ENCODE results near the gene CALHM5. TPM values are rescaled to one million over a fixed set of nuclear protein-coding genes. Genes with fewer than 3 reads are reported as not detected.

CALHM5 gene
- total and polyA plus RNA-seq, 2 of the 4 experiments (the other 2 are of a cell fraction), result 3.3 to 10.8 TPM

DNA sequence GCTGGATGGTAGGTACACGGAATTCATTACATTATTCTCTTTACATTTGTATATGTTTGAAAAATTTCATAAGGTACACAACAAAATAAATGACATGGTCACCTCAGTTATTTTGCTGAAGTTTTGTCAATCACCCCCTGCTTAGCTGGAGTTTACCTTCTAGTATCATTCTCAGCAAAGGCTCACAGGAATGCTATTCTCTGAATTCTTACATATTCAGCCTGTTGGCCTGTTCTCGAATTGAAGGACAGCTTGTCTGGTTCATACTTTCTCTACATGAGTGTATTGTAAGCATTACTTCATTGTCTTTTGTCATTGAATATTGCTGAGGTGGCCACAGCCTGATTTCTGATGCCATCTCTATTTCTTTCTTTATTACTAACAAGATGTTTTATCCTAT, 12.8 kb downstream of the CALHM5 start:
- no peak overlapping the region for H2BK120ac ChIP-seq (ENCODE audit: low read depth, low read length)
- H3K36me3 ChIP-seq (ENCODE audit: control insufficient read depth, insufficient read depth, low read length), result no peaks in the 10 kb centered on the region
- no peak overlapping the region for H4K5ac ChIP-seq (ENCODE audit: low read depth, low read length)
- H3K27me3 ChIP-seq (ENCODE audit: control insufficient read depth, insufficient read depth, low read length), result no peaks in the 10 kb centered on the region
- no peak overlapping the region for H3K14ac ChIP-seq (replicated peaks; ENCODE audit: low read depth, low read length)
- H3K79me1 ChIP-seq (ENCODE audit: low read depth in 1 of 2, low read length in 2 of 2), result no peaks in the 10 kb centered on the region
- no CpG with 5 or more reads among the region's 2 CpGs for whole genome bisulfite sequencing, 2 experiments (ENCODE audit: extremely low coverage in 2 of 2, insufficient read length in 1 of 2)
- H3K4ac ChIP-seq (ENCODE audit: low read depth, low read length), result no peak overlapping the region
- H3K27ac ChIP-seq (ENCODE audit: insufficient read depth, low read length), result no peak overlapping the region
- dilution Hi-C loops (cut with HindIII; ENCODE audit: low sequenced_read_pairs, unreplicated experiment) (no loop called here), intact Hi-C loops (cut with micrococcal nuclease) (no loop called here), in situ Hi-C loops (cut with MboI; ENCODE audit: low sequenced_read_pairs) (no loop called here)
- ChIA-PET CTCF (no interaction called here), POLR2A (ENCODE audit: unreplicated experiment) (no interaction called here)
- no peak overlapping the region for H2BK15ac ChIP-seq (ENCODE audit: low read depth, low read length)
- BruUV-seq (replicated peaks), result no TSS peak
- no peak overlapping the region for H3K18ac ChIP-seq (ENCODE audit: low read depth, low read length)
- H2BK20ac ChIP-seq (ENCODE audit: low read depth, low read length), result no peak overlapping the region
- no peak for ATAC-seq (ENCODE audit: low read depth)
- H3K9ac ChIP-seq (ENCODE audit: low read depth, low read length), result no peak overlapping the region
- no peak overlapping the region for H3K4me3 ChIP-seq (ENCODE audit: insufficient read depth, low read depth, low read length)
- H2AK9ac ChIP-seq (replicated peaks; ENCODE audit: low read depth, low read length, poor library complexity), result no peak overlapping the region
- H3K4me2 ChIP-seq (ENCODE audit: low read depth, low read length), result no peak overlapping the region
- H3K56ac ChIP-seq (ENCODE audit: extremely low read depth, insufficient read depth, low read length), result no peak overlapping the region
- H3K9me3 ChIP-seq (ENCODE audit: control insufficient read depth, insufficient read depth, low read length), result no peaks in the 10 kb centered on the region
- no peak for DNase-seq
- peaks cover 4% of the 10 kb centered on the region for H3K9me1 ChIP-seq (ENCODE audit: insufficient read depth, low read length)
- H4K8ac ChIP-seq (ENCODE audit: low read depth in 2 of 2, low read length in 2 of 2), result no peak overlapping the region
- H2AFZ ChIP-seq (replicated peaks; ENCODE audit: low read length, poor library complexity), result no peak overlapping the region
- no peak overlapping the region for H2BK5ac ChIP-seq (ENCODE audit: low read depth, low read length, poor library complexity, severe bottlenecking)
- no peaks in the 10 kb centered on the region for H4K20me1 ChIP-seq (ENCODE audit: insufficient read depth, low read length)
- no peak for TF ChIP-seq NFE2L2 (IDR thresholded peaks at IDR 0.05; ENCODE audit: low read depth, low read length)
- TF ChIP-seq, protein P1, sequence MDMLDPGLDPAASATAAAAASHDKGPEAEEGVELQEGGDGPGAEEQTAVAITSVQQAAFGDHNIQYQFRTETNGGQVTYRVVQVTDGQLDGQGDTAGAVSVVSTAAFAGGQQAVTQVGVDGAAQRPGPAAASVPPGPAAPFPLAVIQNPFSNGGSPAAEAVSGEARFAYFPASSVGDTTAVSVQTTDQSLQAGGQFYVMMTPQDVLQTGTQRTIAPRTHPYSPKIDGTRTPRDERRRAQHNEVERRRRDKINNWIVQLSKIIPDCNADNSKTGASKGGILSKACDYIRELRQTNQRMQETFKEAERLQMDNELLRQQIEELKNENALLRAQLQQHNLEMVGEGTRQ (IDR thresholded peaks at IDR 0.05; ENCODE audit: low read depth, low read length), result no peak
- no peak for TF ChIP-seq RFX5 (IDR thresholded peaks at IDR 0.05; ENCODE audit: low read depth, low read length)
- no peak for TF ChIP-seq MAFK (IDR thresholded peaks at IDR 0.05; ENCODE audit: low read depth, low read length)
- TF ChIP-seq FOS (IDR thresholded peaks at IDR 0.05; ENCODE audit: low read depth, low read length), result no peak
- no peak for TF ChIP-seq RCOR1 (IDR thresholded peaks at IDR 0.05; ENCODE audit: insufficient replicate concordance, low read length)
- TF ChIP-seq MAZ (IDR thresholded peaks at IDR 0.05; ENCODE audit: borderline replicate concordance, low read depth, low read length), result no peak
- no peak for TF ChIP-seq POLR2A (IDR thresholded peaks at IDR 0.05; ENCODE audit: low read depth, low read length)
- no peak for TF ChIP-seq BHLHE40 (IDR thresholded peaks at IDR 0.05; ENCODE audit: low read depth, low read length)
- TF ChIP-seq CHD1 (IDR thresholded peaks at IDR 0.05; ENCODE audit: low read depth, low read length), result no peak
- no peak for TF ChIP-seq CEBPB (IDR thresholded peaks at IDR 0.05; ENCODE audit: low read depth, low read length)
- TF ChIP-seq, protein P2, sequence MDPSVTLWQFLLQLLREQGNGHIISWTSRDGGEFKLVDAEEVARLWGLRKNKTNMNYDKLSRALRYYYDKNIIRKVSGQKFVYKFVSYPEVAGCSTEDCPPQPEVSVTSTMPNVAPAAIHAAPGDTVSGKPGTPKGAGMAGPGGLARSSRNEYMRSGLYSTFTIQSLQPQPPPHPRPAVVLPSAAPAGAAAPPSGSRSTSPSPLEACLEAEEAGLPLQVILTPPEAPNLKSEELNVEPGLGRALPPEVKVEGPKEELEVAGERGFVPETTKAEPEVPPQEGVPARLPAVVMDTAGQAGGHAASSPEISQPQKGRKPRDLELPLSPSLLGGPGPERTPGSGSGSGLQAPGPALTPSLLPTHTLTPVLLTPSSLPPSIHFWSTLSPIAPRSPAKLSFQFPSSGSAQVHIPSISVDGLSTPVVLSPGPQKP (IDR thresholded peaks at IDR 0.05; ENCODE audit: borderline replicate concordance, low read depth, low read length), result no peak
- TF ChIP-seq RAD21 (IDR thresholded peaks at IDR 0.05; ENCODE audit: low read length), result no peak
- no peak for TF ChIP-seq SMC3 (IDR thresholded peaks at IDR 0.05; ENCODE audit: low read depth, low read length)
- no peak for TF ChIP-seq MXI1 (IDR thresholded peaks at IDR 0.05; ENCODE audit: borderline replicate concordance, low read depth, low read length)
- H2AK5ac ChIP-seq (ENCODE audit: low read depth, low read length), result no peak overlapping the region
- no peak overlapping the region for H3K23ac ChIP-seq (ENCODE audit: low read depth, low read length)
- no peak overlapping the region for H4K91ac ChIP-seq (ENCODE audit: insufficient read depth, low read depth, low read length)
- peaks cover 3% of the 10 kb centered on the region for H3K4me1 ChIP-seq (ENCODE audit: control insufficient read depth, insufficient read depth, low read length)
